Heart left ventricle (tissue), 13 donors: ENCODE data around the gene RAB19.

Experiments
- POLR2A ChIP-seq, 2 donors: fragments of 450-650 bp; IDR thresholded peaks; one replicate each; pipeline ENCODE4 v1.6.1; 2017; ENCODE audit warnings: antibody characterized with exemption in 2 of 2, mild to moderate bottlenecking in 2 of 2, moderate library complexity in 2 of 2
- TF ChIP-seq, protein P1 (sequence below), 12 donors: fragments of 200-600 bp; sonication (generic) in 4 of 12; IDR thresholded peaks; one replicate each; pipeline versions ENCODE4 v1.5.0 to v1.8.0; 2018 to 2022; ENCODE audit warnings: antibody characterized with exemption in 12 of 12, mild to moderate bottlenecking in 5 of 12
- donor health status: ischemic (EF 13 %, LVEDD 7.1; RV severe dilation, severe dysfunction).
- donor health status: DM: no; HTN: yes; CAD: no.
- donor health status: DM: no; HTN: no; CAD: no.
- donor health status: ischemic (EF 25% LVEDD 6.9; RV normal size, moderate dysfunction).
- donor health status: ischemic (EF 25% LVEDD 5.7; RV mildly dilated, moderate dysfunction).
- donor health status: ischemic (EF 35%, LVEDD 5.7; RV mildly dilated, moderate dysfunction).
- donor health status: nonischemic (EF 11% LVEDD 7.7; RV severe dilation, severe dysfunction).
- donor health status: DM: yes; HTN: yes; CAD: no.
- donor health status: PGD.
- donor health status: ischemic (EF 29% LVEDD 5.4; RV normal size, mild dysfunction).
- donor health status: nonischemic (EF 23%, LVEDD 6.1; RV moderate dilation, normal function).

DNA sequence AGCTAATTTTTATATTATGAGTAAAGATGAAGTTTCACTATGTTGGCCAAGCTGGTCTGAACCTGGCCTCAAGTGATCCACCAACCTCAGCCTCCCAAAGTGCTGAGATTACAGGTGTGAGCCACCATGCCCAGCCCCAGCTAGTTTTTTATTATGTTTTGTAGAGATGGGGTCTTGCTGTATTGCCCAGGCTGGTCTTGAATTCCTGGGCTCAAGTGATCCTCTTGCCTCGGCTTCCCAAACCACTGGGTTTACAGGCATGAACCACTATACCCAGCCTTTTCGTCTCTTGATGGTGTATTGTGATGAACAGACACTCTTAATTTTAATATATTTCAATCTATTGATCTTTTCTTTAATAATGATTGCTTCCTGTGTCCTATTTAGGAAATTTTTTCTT lies 17.7 kb downstream of the RAB19 start:
- TF ChIP-seq POLR2A (IDR thresholded peaks at IDR 0.05) = no peak
- TF ChIP-seq, protein P1, sequence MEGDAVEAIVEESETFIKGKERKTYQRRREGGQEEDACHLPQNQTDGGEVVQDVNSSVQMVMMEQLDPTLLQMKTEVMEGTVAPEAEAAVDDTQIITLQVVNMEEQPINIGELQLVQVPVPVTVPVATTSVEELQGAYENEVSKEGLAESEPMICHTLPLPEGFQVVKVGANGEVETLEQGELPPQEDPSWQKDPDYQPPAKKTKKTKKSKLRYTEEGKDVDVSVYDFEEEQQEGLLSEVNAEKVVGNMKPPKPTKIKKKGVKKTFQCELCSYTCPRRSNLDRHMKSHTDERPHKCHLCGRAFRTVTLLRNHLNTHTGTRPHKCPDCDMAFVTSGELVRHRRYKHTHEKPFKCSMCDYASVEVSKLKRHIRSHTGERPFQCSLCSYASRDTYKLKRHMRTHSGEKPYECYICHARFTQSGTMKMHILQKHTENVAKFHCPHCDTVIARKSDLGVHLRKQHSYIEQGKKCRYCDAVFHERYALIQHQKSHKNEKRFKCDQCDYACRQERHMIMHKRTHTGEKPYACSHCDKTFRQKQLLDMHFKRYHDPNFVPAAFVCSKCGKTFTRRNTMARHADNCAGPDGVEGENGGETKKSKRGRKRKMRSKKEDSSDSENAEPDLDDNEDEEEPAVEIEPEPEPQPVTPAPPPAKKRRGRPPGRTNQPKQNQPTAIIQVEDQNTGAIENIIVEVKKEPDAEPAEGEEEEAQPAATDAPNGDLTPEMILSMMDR (IDR thresholded peaks at IDR 0.05) = no peak
